CD4-positive, CD25-positive, alpha-beta regulatory T cell (primary cell): ENCODE measurements around the gene ZMYND8. TPM values are rescaled to one million over a fixed set of nuclear protein-coding genes. Genes with fewer than 3 reads are reported as not detected.
A peak's percentile ranks its signal among the peaks of the same experiment; 100 is the strongest.

Source experiments
- ATAC-seq, 2 donors: fragments of 150-1000 bp; cut with Tn5 transposase; one replicate each; pipeline ENCODE4 v1.10.0; 2021; ENCODE audit warnings: low read depth in 2 of 2, moderate number of reproducible peaks in 2 of 2, moderate library complexity in 1 of 2
- DNase-seq, 3 donors: peaks; one replicate each; pipeline versions ENCODE4 v3.0.0 to v3.0.0-alpha.2; 2012 to 2022; ENCODE audit warnings: mixed read lengths in 1 of 3
- H3K27ac ChIP-seq: one replicate; pipeline ENCODE4 v1.7.0; 2013; ENCODE audit warnings: mild to moderate bottlenecking, low read length; ENCODE audit not compliant: insufficient read depth, poor library complexity, severe bottlenecking
- H3K27me3 ChIP-seq: one replicate; pipeline ENCODE4 v1.7.0; 2013; ENCODE audit warnings: low read length; ENCODE audit not compliant: control insufficient read depth, insufficient read depth
- H3K36me3 ChIP-seq: one replicate; pipeline ENCODE4 v1.7.0; 2013; ENCODE audit warnings: mild to moderate bottlenecking, low read length, moderate library complexity; ENCODE audit not compliant: control insufficient read depth, insufficient read depth
- H3K4me1 ChIP-seq: 2 replicates; pipeline ENCODE4 v1.7.0; 2013; ENCODE audit warnings: mild to moderate bottlenecking, low read length; ENCODE audit not compliant: insufficient read depth, control insufficient read depth, poor library complexity, severe bottlenecking
- H3K4me3 ChIP-seq: one replicate; pipeline ENCODE4 v1.7.0; 2013; ENCODE audit warnings: low read depth, mild to moderate bottlenecking, low read length, moderate library complexity
- H3K9me3 ChIP-seq, 2 experiments: 1 replicate in 1 of 2; 2 replicates in 1 of 2; pipeline ENCODE4 v1.7.0; 2013; ENCODE audit warnings: low read length in 2 of 2, mild to moderate bottlenecking in 1 of 2, moderate library complexity in 1 of 2; ENCODE audit not compliant: control insufficient read depth in 2 of 2
- H3K27ac Mint-ChIP-seq, 3 donors: one replicate each; pipeline ENCODE4 v1.8.0; 2020 to 2022; ENCODE audit warnings: mild to moderate bottlenecking in 3 of 3, mixed read lengths in 3 of 3, moderate library complexity in 2 of 3
- H3K27me3 Mint-ChIP-seq: one replicate; pipeline ENCODE4 v1.8.0; 2022; ENCODE audit warnings: mild to moderate bottlenecking, mixed read lengths
- H3K36me3 Mint-ChIP-seq: one replicate; pipeline ENCODE4 v1.8.0; 2020; ENCODE audit warnings: mixed read lengths
- H3K4me1 Mint-ChIP-seq, 4 donors: one replicate each; pipeline ENCODE4 v1.8.0; 2020 to 2022; ENCODE audit warnings: mixed read lengths in 4 of 4, mild to moderate bottlenecking in 1 of 4
- H3K4me3 Mint-ChIP-seq, 4 donors: one replicate each; pipeline ENCODE4 v1.8.0; 2020 to 2022; ENCODE audit warnings: mild to moderate bottlenecking in 4 of 4, mixed read lengths in 4 of 4, moderate library complexity in 3 of 4
- H3K9me3 Mint-ChIP-seq, 7 donors: one replicate each; pipeline ENCODE4 v1.8.0; 2020 to 2022; ENCODE audit warnings: mixed read lengths in 7 of 7, mild to moderate bottlenecking in 3 of 7, moderate library complexity in 2 of 7
- polyA plus RNA-seq, 4 donors: library from polyadenylated mRNA; unstranded; fragments of 300-500 nt; fragmentation: Illumina TruSeq; gene quantifications; one replicate each; pipeline ENCODE4 v1.2.3, GENCODE V29; 2021
- total RNA-seq: library from RNA; stranded (reverse); gene quantifications from one replicate; pipeline ENCODE4 v1.2.3, GENCODE V29; 2022

Gene ZMYND8
- total and polyA plus RNA-seq, 5 donors from 2014 or later: 7.5 to 47.2 (median 8.9) TPM

DNA sequence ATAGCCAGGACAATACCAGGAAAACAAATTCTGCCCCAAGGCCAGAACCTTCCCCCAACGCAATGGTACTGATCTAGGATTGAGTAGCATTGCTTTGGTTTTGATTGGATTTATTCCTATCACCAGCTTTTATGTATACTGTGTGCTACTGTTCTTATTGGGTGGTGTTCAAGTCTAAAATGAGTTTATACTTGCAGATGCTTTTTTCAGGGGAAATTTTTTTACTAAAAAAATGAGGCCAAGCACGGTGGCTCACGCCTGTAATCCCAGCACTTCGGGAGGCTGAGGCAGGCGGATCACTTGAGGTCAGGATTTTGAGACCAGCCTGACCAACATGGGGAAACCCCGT is 116.8 kb downstream of the ZMYND8 start:
- ATAC-seq: no peak

DNA sequence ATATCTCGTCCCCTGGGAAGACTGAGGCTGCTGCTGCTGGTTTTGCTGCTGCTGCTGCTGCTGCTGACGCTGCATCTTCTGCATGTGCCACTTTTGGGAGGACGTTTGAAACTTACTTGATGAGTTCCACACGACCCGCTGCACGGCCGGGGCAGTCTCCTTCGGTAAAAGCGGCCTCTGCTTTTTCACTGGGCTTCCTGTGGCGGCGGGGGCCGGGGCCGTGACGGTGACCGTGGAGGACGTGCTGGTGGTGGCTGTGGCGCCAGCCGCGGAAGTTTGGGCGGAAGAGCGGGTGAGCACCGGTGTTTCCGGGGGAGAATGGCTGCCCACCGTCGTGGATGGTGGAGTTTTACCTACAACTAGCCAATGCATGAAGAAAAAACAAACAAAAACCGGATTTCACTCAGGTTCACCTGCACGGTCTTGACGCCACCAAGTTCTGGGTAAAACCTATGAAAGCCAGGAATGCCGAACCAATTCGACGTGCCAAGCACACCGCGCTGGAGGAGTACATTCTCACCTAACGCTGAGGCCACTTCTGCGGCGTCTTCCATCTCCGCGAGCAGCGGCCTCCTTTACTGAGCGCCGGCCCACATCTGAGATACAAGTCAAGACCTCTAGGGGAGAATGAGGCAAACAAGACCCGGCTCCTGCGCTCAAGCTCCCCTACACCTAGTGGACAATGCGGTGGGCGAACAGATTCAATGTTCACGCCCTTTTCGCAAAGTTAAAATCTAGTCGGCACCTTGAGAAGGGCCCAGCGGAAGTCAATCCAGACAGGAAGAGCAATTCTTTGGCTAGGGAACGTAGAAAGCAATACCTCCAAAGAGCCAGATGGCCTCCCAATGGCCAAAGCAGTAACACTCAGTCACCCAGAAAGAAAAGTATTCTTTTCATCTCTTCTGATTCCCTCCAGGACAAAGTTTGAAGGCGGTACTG is 117.5 kb downstream of the ZMYND8 start:
- no peak for ATAC-seq
- H3K36me3 Mint-ChIP-seq: peaks cover 52% of the 10 kb centered on the region
- no peaks in the 10 kb centered on the region for H3K4me1 ChIP-seq
- no peaks in the 10 kb centered on the region for H3K9me3 Mint-ChIP-seq
- H3K27ac ChIP-seq: no peak overlapping the region
- H3K27me3 Mint-ChIP-seq: no peaks in the 10 kb centered on the region
- H3K9me3 ChIP-seq: no peaks in the 10 kb centered on the region
- H3K4me3 Mint-ChIP-seq: no peak overlapping the region
- no peak overlapping the region for H3K27ac Mint-ChIP-seq
- no peak overlapping the region for H3K4me3 ChIP-seq
- no peaks in the 10 kb centered on the region for H3K27me3 ChIP-seq
- H3K36me3 ChIP-seq: peaks cover 72% of the 10 kb centered on the region
- peaks cover 0 to 7% (median 1%) of the 10 kb centered on the region in 4 donors for H3K4me1 Mint-ChIP-seq
- DNase-seq: no peak

More for the DNA sequence above, 116.8 kb downstream of the ZMYND8 start:
- Mint-ChIP-seq H3K27ac (no peak overlapping the region), H3K4me1 (peaks cover 0 to 7% (median 1%) of the 10 kb centered on the region in 4 donors), H3K9me3 (no peaks in the 10 kb centered on the region), H3K4me3 (no peak overlapping the region), H3K36me3 (peaks cover 47% of the 10 kb centered on the region), H3K27me3 (no peaks in the 10 kb centered on the region)
- Histone ChIP-seq H3K9me3 (no peaks in the 10 kb centered on the region), H3K27ac (no peak overlapping the region), H3K4me3 (no peak overlapping the region), H3K4me1 (no peaks in the 10 kb centered on the region), H3K36me3 (peaks cover 71% of the 10 kb centered on the region), H3K27me3 (no peaks in the 10 kb centered on the region)
- no peak for DNase-seq

DNA sequence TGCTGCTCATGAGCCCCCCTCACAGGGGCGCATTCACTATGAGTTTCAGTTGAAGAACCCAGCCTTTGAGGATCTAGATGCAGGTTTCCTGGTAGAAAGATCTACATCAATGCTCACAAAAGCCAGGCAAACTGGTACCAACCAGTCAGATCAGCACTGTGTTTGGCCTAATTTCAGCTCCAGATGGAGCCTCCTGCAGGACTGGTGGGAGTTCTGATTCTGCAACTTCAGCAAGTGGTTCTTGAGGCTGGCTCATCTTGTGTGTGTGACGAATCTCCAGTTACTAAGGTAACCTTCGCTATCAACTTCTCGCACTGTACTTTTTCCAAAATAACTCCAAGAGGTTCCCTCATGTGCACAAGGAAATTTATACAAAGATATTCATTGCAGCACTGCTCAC is 118.8 kb downstream of the ZMYND8 start:
- Mint-ChIP-seq H3K27me3 (no peaks in the 10 kb centered on the region), H3K4me3 (no peak overlapping the region), H3K36me3 (peaks cover 50% of the 10 kb centered on the region), H3K4me1 (peaks cover 0 to 4% (median 0%) of the 10 kb centered on the region in 4 donors), H3K27ac (peak overlapping the region in 1 of 3 donors; percentile 54), H3K9me3 (no peaks in the 10 kb centered on the region)
- H3K36me3 ChIP-seq: peaks cover 75% of the 10 kb centered on the region
- ATAC-seq: no peak
- H3K4me3 ChIP-seq: no peak overlapping the region
- no peak overlapping the region for H3K27ac ChIP-seq
- no peaks in the 10 kb centered on the region for H3K9me3 ChIP-seq
- no peak for DNase-seq
- H3K27me3 ChIP-seq: no peaks in the 10 kb centered on the region
- H3K4me1 ChIP-seq: no peaks in the 10 kb centered on the region

DNA sequence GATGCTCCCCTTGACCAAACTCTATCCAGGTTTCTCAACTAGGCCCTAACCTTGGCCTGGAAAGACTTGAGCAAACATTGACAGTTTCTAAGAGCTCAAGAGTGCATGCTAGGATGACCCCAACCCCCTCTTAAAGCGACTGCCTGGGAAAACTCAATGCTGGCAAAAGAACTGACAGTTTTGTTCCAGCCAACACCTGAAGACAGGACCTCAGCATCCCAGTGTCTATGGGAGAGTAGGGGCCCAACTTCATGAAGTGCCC is 119.9 kb downstream of the ZMYND8 start:
- DNase-seq (no peak), ATAC-seq (no peak)
- Histone ChIP-seq H3K27me3 (no peaks in the 10 kb centered on the region), H3K27ac (no peak overlapping the region), H3K36me3 (peaks cover 75% of the 10 kb centered on the region), H3K4me1 (no peaks in the 10 kb centered on the region), H3K4me3 (no peak overlapping the region), H3K9me3 (no peaks in the 10 kb centered on the region)
- Mint-ChIP-seq H3K4me3 (no peak overlapping the region), H3K36me3 (peaks cover 54% of the 10 kb centered on the region), H3K27ac (peak overlapping the region in 1 of 3 donors; percentile 31), H3K9me3 (no peaks in the 10 kb centered on the region), H3K27me3 (no peaks in the 10 kb centered on the region), H3K4me1 (peaks cover 0 to 4% (median 0%) of the 10 kb centered on the region in 4 donors)

DNA sequence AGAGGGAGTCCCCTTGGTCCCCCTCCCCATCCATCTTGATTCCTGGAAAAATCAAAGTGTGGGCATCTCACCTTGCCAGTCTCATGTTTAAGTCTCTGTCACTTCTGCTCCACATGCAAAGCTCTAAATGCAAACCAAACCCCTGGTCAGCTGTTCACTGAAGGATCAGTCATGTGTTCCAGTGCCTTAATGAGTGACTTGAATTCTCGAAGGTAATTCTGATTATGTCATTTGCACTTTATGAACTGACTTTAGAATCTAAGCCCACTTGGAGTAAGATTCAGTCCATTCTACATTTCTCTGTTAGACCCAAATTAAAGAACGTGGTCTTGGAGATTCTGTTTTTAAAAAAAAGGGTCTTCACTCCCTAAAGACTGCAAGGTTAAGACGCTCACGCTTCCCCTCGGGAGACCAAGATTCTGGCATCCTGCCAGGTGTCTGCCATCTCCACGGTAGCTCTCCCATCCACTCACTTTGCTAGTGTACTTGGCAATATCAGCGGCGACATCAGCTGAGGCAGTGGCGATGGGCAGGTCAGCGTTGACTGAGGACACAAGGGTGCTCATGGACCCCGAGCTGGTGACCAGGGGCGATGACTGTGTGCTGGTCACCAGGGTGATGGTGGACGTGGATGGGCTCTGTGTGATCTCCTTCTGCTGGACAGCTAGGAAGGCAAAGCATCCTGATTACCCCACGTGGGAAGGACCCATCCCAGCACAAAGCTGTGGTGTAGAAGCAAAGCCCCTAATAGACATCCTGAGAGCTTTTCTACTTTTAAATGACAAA is 120.5 kb downstream of the ZMYND8 start:
- H3K36me3 ChIP-seq: peaks cover 75% of the 10 kb centered on the region
- DNase-seq: no peak
- no peaks in the 10 kb centered on the region for H3K9me3 ChIP-seq
- H3K4me1 Mint-ChIP-seq: peaks cover 0 to 2% (median 0%) of the 10 kb centered on the region in 4 donors
- H3K9me3 Mint-ChIP-seq: no peaks in the 10 kb centered on the region
- no peak for ATAC-seq
- H3K4me3 ChIP-seq: no peak overlapping the region
- H3K36me3 Mint-ChIP-seq: peaks cover 55% of the 10 kb centered on the region
- H3K27me3 Mint-ChIP-seq: no peaks in the 10 kb centered on the region
- no peak overlapping the region for H3K27ac ChIP-seq
- no peak overlapping the region for H3K4me3 Mint-ChIP-seq
- no peaks in the 10 kb centered on the region for H3K27me3 ChIP-seq
- no peaks in the 10 kb centered on the region for H3K4me1 ChIP-seq
- H3K27ac Mint-ChIP-seq: peak overlapping the region in 1 of 3 donors; percentile 31

DNA sequence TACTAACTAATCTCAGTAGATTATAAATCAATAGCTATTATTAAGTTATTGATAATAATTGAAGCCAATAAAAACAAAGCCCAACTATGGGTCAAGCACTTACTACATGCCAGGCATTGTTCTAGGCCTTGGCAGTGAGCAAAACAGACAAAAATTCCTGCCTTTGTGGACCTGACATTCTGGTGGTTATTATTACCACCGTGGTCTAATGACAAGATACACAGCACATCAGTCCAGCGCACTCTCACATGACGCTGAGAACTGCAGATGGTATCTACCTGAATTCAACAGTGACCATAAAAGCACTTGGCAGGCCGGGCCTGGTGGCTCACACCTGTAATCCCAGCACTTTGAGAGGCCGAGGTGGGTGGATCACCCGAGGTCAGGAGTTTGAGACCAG is 121.4 kb downstream of the ZMYND8 start:
- Mint-ChIP-seq H3K27ac (no peak overlapping the region), H3K4me1 (peaks cover 0 to 2% (median 0%) of the 10 kb centered on the region in 4 donors), H3K4me3 (no peak overlapping the region), H3K9me3 (no peaks in the 10 kb centered on the region), H3K27me3 (no peaks in the 10 kb centered on the region), H3K36me3 (peaks cover 61% of the 10 kb centered on the region)
- ATAC-seq (no peak), DNase-seq (no peak)
- peaks cover 80% of the 10 kb centered on the region for H3K36me3 ChIP-seq
- no peak overlapping the region for H3K4me3 ChIP-seq
- H3K4me1 ChIP-seq: no peaks in the 10 kb centered on the region
- H3K27ac ChIP-seq: no peak overlapping the region
- no peaks in the 10 kb centered on the region for H3K27me3 ChIP-seq
- H3K9me3 ChIP-seq: no peaks in the 10 kb centered on the region

DNA sequence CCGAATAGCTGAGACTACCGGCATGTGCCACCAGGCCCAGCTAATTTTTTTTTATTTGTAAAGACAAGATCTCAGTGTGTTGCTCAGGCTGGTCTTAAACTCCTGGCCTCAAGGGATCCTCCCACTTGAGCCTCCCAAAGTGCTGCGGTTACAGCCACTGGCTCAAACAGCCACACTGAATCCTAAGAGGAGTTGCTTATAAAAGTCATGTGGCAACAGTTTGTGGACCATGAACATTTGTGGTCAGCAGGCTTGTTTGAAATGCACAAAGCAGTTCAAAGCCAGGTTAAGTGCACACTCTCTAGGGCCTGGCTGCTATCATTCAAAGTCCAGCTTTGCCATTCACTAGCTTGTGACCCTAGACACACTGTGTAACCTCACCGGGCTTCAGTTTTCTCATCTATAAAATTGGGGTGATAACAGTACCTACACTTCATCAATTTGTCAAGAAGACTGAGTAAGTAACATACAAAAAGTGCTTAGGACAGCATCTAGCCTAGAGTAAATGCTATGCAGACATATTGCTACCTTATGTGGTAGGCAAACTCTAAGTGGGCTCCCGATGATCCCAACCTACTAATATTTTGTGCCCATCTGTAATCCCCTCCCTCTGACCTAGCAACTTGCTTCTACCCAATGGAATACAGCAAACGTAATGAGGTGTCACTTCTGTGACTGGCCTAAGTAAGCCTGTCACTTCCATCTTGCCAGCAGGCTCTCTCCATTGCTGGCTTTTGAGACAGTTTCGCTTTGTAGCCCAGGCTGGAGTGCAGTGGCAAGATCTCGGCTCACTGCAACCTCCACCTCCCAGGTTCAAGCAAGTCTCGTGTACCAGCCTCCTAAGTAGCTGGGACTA is 122.9 kb downstream of the ZMYND8 start:
- Histone ChIP-seq H3K36me3 (peaks cover 84% of the 10 kb centered on the region), H3K4me3 (no peak overlapping the region), H3K4me1 (no peaks in the 10 kb centered on the region), H3K27ac (no peak overlapping the region), H3K9me3 (no peaks in the 10 kb centered on the region), H3K27me3 (no peaks in the 10 kb centered on the region)
- no peaks in the 10 kb centered on the region for H3K27me3 Mint-ChIP-seq
- no peaks in the 10 kb centered on the region for H3K9me3 Mint-ChIP-seq
- ATAC-seq: no peak
- no peak for DNase-seq
- no peak overlapping the region for H3K4me3 Mint-ChIP-seq
- H3K4me1 Mint-ChIP-seq: peaks cover 0 to 2% (median 0%) of the 10 kb centered on the region in 4 donors
- H3K36me3 Mint-ChIP-seq: peaks cover 61% of the 10 kb centered on the region
- peak overlapping the region in 1 of 3 donors; percentile 79 for H3K27ac Mint-ChIP-seq
